Memory B cell (primary cell): Measurements from ENCODE around the gene EPC2.
A peak's percentile ranks its signal among the peaks of the same experiment; 100 is the strongest.

Source experiments
- ATAC-seq: fragments of 150-1000 bp; cut with Tn5 transposase; 2 replicates; pipeline ENCODE4 v1.10.0; 2021; ENCODE audit warnings: low read depth, mild to moderate bottlenecking, moderate library complexity
- DNase-seq, 2 donors: peaks; one replicate each; pipeline ENCODE4 v3.0.0; 2022; ENCODE audit warnings: low spot score in 2 of 2
- H3K27ac Mint-ChIP-seq: one replicate; pipeline ENCODE4 v1.8.0; 2022; ENCODE audit warnings: mild to moderate bottlenecking, moderate library complexity, mixed read lengths
- H3K27me3 Mint-ChIP-seq: one replicate; pipeline ENCODE4 v1.8.0; 2022; ENCODE audit warnings: mixed read lengths
- H3K36me3 Mint-ChIP-seq: one replicate; pipeline ENCODE4 v1.8.0; 2022; ENCODE audit warnings: mild to moderate bottlenecking, mixed read lengths
- H3K4me1 Mint-ChIP-seq: one replicate; pipeline ENCODE4 v1.8.0; 2022; ENCODE audit warnings: mixed read lengths
- H3K4me3 Mint-ChIP-seq: one replicate; pipeline ENCODE4 v1.8.0; 2022; ENCODE audit warnings: mild to moderate bottlenecking, moderate library complexity, mixed read lengths
- H3K9me3 Mint-ChIP-seq: one replicate; pipeline ENCODE4 v1.8.0; 2022; ENCODE audit warnings: mixed read lengths

Gene EPC2

GRCh38 chr2:148643998-148644882 lies at the start of gene EPC2:
Gene EPC2 (plus strand): TSS chr2:148644751. CDS start chr2:148645018, 267 bp downstream.
- ATAC-seq (peak; percentile 62), DNase-seq (peak; percentile 90 to 91)
- Mint-ChIP-seq H3K4me1 (peaks cover 20% of the 10 kb centered on the region), H3K4me3 (peak within 1 kb of the TSS; percentile 98), H3K27ac (peak within 1 kb of the TSS; percentile 99), H3K36me3 (peaks cover under 1% of the 10 kb centered on the region), H3K9me3 (no peaks in the 10 kb centered on the region), H3K27me3 (no peaks in the 10 kb centered on the region)

GRCh38 chr2:148596018-148596417 lies 48.5 kb upstream of the EPC2 start:
- Mint-ChIP-seq H3K27me3 (peaks cover 4% of the 10 kb centered on the region), H3K4me3 (no peak overlapping the region), H3K4me1 (peaks cover 3% of the 10 kb centered on the region), H3K9me3 (peaks cover 4% of the 10 kb centered on the region), H3K36me3 (peaks cover 2% of the 10 kb centered on the region), H3K27ac (no peak overlapping the region)
- DNase-seq = no peak
- ATAC-seq = no peak

- H3K9me3 Mint-ChIP-seq = peaks cover 10% of the 10 kb centered on the region
- DNase-seq (no peak), ATAC-seq (no peak)
- H3K4me1 Mint-ChIP-seq = peaks cover 3% of the 10 kb centered on the region
- peaks cover 2% of the 10 kb centered on the region for H3K36me3 Mint-ChIP-seq
- H3K4me3 Mint-ChIP-seq = peak overlapping the region; percentile 10
- peaks cover 5% of the 10 kb centered on the region for H3K27me3 Mint-ChIP-seq
- H3K27ac Mint-ChIP-seq = no peak overlapping the region
Measured at GRCh38 chr2:148599109-148599991, 45.2 kb upstream of the EPC2 start.

GRCh38 chr2:148602885-148603561 lies 41.5 kb upstream of the EPC2 start:
- H3K27me3 Mint-ChIP-seq = peaks cover 7% of the 10 kb centered on the region
- peaks cover 12% of the 10 kb centered on the region for H3K9me3 Mint-ChIP-seq
- DNase-seq = no peak
- no peak overlapping the region for H3K4me3 Mint-ChIP-seq
- no peak overlapping the region for H3K27ac Mint-ChIP-seq
- peaks cover 3% of the 10 kb centered on the region for H3K4me1 Mint-ChIP-seq
- no peak for ATAC-seq
- peaks cover 4% of the 10 kb centered on the region for H3K36me3 Mint-ChIP-seq

- Mint-ChIP-seq H3K36me3 (peaks cover 4% of the 10 kb centered on the region), H3K27me3 (peaks cover 7% of the 10 kb centered on the region), H3K9me3 (peaks cover 12% of the 10 kb centered on the region), H3K27ac (no peak overlapping the region), H3K4me1 (peaks cover 3% of the 10 kb centered on the region), H3K4me3 (no peak overlapping the region)
- DNase-seq (no peak), ATAC-seq (no peak)
Measured at GRCh38 chr2:148603562-148603920, 41.0 kb upstream of the EPC2 start.

- Mint-ChIP-seq H3K9me3 (peaks cover 12% of the 10 kb centered on the region), H3K36me3 (peaks cover 4% of the 10 kb centered on the region), H3K4me1 (no peaks in the 10 kb centered on the region), H3K4me3 (no peak overlapping the region), H3K27me3 (peaks cover 7% of the 10 kb centered on the region), H3K27ac (no peak overlapping the region)
- DNase-seq = no peak
- ATAC-seq = no peak
Measured at GRCh38 chr2:148604927-148605326, 39.6 kb upstream of the EPC2 start.

GRCh38 chr2:148607566-148607965 lies 37.0 kb upstream of the EPC2 start:
- Mint-ChIP-seq H3K4me1 (no peaks in the 10 kb centered on the region), H3K27ac (no peak overlapping the region), H3K27me3 (peaks cover 4% of the 10 kb centered on the region), H3K9me3 (peaks cover 5% of the 10 kb centered on the region), H3K4me3 (no peak overlapping the region), H3K36me3 (peaks cover 2% of the 10 kb centered on the region)
- DNase-seq (no peak), ATAC-seq (no peak)

GRCh38 chr2:148613231-148614013 lies 31.1 kb upstream of the EPC2 start:
- DNase-seq = no peak
- Mint-ChIP-seq H3K4me1 (peaks cover 10% of the 10 kb centered on the region), H3K4me3 (no peak overlapping the region), H3K36me3 (no peaks in the 10 kb centered on the region), H3K27ac (peak overlapping the region; percentile 28), H3K27me3 (no peaks in the 10 kb centered on the region), H3K9me3 (no peaks in the 10 kb centered on the region)
- no peak for ATAC-seq

- no peak for DNase-seq
- Mint-ChIP-seq H3K4me1 (peaks cover 12% of the 10 kb centered on the region), H3K9me3 (no peaks in the 10 kb centered on the region), H3K27ac (peak overlapping the region; percentile 28), H3K36me3 (no peaks in the 10 kb centered on the region), H3K4me3 (no peak overlapping the region), H3K27me3 (no peaks in the 10 kb centered on the region)
- ATAC-seq = peak; percentile 13
Measured at GRCh38 chr2:148614014-148614321, 30.6 kb upstream of the EPC2 start.

- ATAC-seq = peak; percentile 96
- H3K27me3 Mint-ChIP-seq = no peaks in the 10 kb centered on the region
- H3K27ac Mint-ChIP-seq = peak overlapping the region; percentile 28
- no peaks in the 10 kb centered on the region for H3K36me3 Mint-ChIP-seq
- no peaks in the 10 kb centered on the region for H3K9me3 Mint-ChIP-seq
- peaks cover 17% of the 10 kb centered on the region for H3K4me1 Mint-ChIP-seq
- no peak overlapping the region for H3K4me3 Mint-ChIP-seq
- DNase-seq = peak in 1 of 2 donors; percentile 18
Measured at GRCh38 chr2:148614322-148615049, 30.1 kb upstream of the EPC2 start.

- peaks cover 25% of the 10 kb centered on the region for H3K4me1 Mint-ChIP-seq
- no peak overlapping the region for H3K27ac Mint-ChIP-seq
- DNase-seq (no peak), ATAC-seq (no peak)
- H3K9me3 Mint-ChIP-seq = no peaks in the 10 kb centered on the region
- no peaks in the 10 kb centered on the region for H3K36me3 Mint-ChIP-seq
- no peaks in the 10 kb centered on the region for H3K27me3 Mint-ChIP-seq
- H3K4me3 Mint-ChIP-seq = no peak overlapping the region
Measured at GRCh38 chr2:148615381-148615841, 29.1 kb upstream of the EPC2 start.

- H3K36me3 Mint-ChIP-seq = no peaks in the 10 kb centered on the region
- H3K4me1 Mint-ChIP-seq = peaks cover 25% of the 10 kb centered on the region
- H3K9me3 Mint-ChIP-seq = no peaks in the 10 kb centered on the region
- DNase-seq (no peak), ATAC-seq (no peak)
- no peak overlapping the region for H3K4me3 Mint-ChIP-seq
- H3K27me3 Mint-ChIP-seq = no peaks in the 10 kb centered on the region
- no peak overlapping the region for H3K27ac Mint-ChIP-seq
Measured at GRCh38 chr2:148616662-148617061, 27.9 kb upstream of the EPC2 start.

GRCh38 chr2:148617219-148617618 lies 27.3 kb upstream of the EPC2 start:
- H3K9me3 Mint-ChIP-seq = no peaks in the 10 kb centered on the region
- H3K4me1 Mint-ChIP-seq = peaks cover 25% of the 10 kb centered on the region
- no peak overlapping the region for H3K27ac Mint-ChIP-seq
- no peak for DNase-seq
- H3K36me3 Mint-ChIP-seq = no peaks in the 10 kb centered on the region
- no peaks in the 10 kb centered on the region for H3K27me3 Mint-ChIP-seq
- ATAC-seq = no peak
- H3K4me3 Mint-ChIP-seq = no peak overlapping the region
